Activated CD4-positive, CD25-positive, alpha-beta regulatory T cell treated with anti-CD3 and anti-CD28 coated beads, Interleukin-2, amount 50 U/mL, for 72 hours (primary cell): ENCODE data around the gene MAPK14.
"Not testable (repeated sequence)": the region's sequence is repeated elsewhere in the genome, so short reads cannot be mapped to it uniquely, and the experiment has no call there.

Experiments
- DNase-seq: peaks from one replicate; pipeline ENCODE4 v3.0.0; 2021

The MAPK14 gene

GRCh38 chr6:36027501-36028087, at the start of gene MAPK14:
MAPK14 (plus strand) TSS chr6:36027808; CDS start chr6:36028158, 350 bp downstream.
- peak; percentile 95 for DNase-seq

DNA sequence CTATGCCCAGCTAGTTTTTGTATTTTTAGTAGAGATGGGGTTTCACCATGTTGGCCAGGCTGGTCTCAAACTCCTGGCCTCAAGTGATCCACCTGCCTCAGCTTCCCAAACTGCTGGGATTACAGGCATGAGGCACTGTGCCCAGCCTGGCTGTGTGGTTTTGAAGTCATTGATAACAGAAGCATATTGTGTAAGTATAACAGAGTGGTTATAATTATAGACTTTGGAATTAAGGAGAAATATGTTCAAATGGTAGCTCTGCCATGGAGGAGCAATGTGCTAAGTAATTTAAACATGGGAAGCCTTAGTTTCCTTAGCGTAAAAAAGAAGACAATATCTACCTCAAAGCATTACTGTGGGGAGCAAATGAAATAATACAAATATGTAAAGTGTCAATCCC, 47.5 kb upstream of the MAPK14 start:
- not testable (repeated sequence) for DNase-seq

DNA sequence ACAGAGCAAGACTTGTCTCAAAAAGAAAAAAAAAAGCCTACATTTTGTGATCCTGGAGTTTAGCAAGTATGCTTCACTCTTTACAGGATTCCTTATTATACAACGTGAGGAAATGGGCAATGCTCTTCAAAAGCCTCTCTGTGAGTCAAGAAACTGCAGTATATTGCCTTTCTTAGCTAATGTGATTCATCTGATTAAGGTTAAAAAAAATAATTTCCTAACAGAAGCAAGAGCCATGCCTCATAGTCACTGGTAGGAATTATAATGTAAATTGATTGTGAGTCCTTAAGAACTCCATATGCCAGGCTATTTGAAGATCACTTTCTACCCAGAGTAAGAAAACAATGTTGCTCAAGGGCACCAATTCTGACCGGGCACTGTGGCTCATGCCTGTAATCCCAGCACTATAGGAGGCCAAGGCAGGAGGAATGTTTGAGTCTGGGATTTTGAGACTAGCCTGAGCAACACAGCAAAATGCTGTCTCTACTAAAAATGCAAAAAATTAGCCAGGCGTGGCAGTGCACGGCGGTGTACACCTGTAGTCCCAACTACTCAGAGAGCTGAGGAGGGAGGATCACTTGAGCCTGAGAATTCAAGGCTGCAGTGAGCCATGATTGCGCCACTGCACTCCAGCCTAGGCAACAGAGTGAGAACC, 46.5 kb upstream of the MAPK14 start:
- no peak for DNase-seq

GRCh38 chr6:35984701-35985100, 42.9 kb upstream of the MAPK14 start:
- no peak for DNase-seq

DNA sequence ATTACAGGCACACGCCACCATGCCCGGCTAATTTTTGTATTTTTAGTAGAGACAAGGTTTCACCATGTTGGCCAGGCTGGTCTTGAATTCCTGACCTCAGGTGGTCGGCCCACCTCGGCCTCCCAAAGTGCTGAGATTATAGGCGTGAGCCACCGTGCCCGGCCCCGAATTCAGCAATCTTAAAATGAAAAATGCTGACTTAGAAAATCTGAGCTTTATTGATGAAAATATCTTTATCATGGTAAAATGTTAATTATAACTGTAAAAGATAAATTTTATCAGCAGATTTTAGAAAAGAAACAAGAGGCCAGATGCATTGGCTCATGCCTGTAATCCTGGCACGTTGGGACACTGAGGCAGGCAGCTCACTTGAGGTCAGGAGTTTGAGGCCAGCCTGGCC, 39.6 kb upstream of the MAPK14 start:
- DNase-seq, result not testable (repeated sequence)

- no peak for DNase-seq
Measured at GRCh38 chr6:35993150-35993549, 34.5 kb upstream of the MAPK14 start.

- DNase-seq, result no peak
Measured at GRCh38 chr6:36000451-36000850, 27.2 kb upstream of the MAPK14 start.

DNA sequence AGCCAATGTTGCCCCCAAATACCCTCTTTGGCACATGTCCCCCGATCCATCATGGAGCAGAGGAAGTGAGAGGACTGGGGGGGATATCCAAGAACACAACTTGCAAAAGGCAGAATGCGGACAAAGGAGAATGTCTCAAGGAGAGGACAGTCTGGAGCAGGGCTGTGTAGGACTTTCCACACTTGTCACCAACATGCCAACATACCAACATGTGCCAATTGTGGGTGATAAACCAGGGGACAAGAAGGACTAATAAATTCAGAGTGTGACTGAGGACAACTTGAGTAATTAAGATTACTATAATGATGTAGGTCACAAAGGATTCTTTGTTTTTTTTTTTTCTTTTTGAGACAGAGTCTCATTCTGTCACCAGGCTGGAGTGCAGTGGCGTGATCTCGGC, 11.9 kb upstream of the MAPK14 start:
- no peak for DNase-seq

DNA sequence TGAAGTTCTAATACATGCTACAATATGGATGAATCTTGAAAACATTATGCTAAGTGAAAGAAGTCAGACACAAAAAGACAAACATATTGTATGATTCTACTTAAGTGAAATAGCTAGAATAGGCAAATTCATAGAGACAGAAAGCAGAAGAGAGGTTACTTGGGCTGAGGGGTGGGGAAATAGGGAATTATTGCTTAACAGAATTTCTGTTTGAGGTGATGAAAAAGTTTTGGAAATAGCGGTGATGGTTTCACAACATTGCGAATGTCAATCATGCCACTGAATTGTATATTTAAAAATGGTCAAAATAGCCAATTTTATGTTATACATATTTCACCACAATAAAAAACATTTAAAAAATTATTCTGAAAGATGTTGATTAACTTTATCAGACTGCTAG, 9.3 kb upstream of the MAPK14 start:
- no peak for DNase-seq

DNA sequence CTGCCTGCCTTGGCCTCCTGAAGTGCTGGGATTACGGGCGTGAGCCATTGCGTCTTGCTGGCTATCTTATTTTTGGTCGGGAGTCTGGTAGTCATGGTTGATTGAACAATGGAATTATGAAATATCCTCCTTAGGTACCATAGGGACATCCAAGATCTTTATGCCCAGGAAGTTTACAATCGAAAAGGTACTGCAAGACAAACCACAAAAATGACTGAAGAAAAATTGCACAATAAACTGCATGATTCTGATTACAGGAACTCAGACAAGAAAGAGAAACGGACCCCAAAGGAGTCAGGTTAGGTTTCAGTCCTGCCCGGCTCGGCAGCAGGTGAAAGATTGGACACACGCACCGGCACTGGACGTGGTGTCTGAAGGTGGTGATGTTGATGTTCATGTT, 8.4 kb upstream of the MAPK14 start:
- no peak for DNase-seq

- no peak for DNase-seq
Measured at GRCh38 chr6:36020154-36020553, 7.5 kb upstream of the MAPK14 start.

DNA sequence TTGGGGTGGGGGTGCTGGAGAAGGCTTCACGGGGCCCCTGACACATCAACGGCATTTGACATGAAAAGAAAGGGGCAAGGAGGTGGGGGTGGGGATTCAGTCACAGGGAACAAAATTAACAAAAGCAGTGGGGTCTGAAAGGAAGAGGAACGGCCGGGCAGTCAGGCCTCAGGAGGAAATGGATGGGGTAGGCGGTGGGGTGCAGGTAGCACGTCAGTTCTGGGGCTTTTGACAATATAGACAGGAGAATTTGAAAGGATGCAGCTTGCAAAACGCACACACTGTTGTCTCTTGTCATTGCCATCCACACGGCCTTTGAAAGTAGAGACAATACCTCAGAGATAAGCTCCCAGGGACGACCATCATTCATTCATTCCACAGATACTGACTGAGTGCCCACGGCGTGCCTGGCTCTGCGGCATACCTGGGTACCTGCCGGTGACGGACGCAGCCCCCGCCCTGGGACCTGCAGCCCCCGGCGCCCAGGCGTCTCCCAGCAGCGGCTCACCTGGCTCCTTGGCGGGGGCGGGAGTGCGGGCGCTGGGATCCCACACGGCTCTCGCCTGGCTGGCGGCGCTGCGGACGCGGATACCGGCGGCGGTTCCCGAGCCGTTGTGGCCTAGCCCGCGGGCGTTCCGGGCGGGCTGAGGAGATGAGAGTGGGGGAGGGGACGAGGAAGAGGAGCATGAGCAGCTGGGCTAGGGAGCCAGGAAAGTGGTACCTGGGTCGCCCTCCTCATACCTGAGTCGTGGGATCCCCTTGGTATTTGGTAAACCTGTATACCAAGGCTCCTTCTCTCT, 3.4 kb upstream of the MAPK14 start, which contains the start of gene SLC26A8:
TSS of gene SLC26A8 (minus strand) at position 646 of the 800 bp plus-strand sequence. CDS start 4,934 bp downstream, outside the sequence.
- DNase-seq, result no peak

DNA sequence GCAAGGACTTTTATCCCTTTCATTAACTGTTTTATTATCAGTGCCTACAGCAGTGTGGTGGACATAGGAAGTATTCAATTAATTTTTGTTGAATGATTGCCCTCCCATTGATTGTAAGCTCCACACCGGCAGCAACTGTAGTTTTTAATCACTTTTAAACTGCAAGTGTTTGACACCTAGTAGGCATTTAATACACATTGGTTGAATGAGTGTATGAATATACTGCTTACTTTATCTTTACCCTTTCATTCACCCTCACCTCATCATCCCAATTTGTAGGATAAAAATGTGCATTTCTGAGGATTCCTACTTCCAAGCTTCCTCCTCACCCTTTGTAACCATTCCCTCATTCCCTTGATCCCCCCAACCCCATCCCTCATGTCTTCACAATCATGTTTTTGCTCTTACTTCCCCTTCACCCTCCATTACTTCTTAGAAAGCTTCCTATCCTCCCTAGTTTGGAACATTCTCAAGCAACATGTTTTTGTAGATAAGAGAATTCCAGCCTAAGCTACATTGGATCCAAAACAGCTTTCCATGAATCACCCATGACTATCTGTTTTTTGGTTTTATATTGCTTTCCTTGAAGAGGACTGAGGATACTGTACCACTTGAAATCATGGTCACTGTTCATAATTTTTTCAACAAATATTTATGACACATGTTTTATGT, 2.2 kb upstream of the MAPK14 start:
- no peak for DNase-seq

GRCh38 chr6:36025932-36026327, 1.7 kb upstream of the MAPK14 start:
- DNase-seq, result no peak

DNA sequence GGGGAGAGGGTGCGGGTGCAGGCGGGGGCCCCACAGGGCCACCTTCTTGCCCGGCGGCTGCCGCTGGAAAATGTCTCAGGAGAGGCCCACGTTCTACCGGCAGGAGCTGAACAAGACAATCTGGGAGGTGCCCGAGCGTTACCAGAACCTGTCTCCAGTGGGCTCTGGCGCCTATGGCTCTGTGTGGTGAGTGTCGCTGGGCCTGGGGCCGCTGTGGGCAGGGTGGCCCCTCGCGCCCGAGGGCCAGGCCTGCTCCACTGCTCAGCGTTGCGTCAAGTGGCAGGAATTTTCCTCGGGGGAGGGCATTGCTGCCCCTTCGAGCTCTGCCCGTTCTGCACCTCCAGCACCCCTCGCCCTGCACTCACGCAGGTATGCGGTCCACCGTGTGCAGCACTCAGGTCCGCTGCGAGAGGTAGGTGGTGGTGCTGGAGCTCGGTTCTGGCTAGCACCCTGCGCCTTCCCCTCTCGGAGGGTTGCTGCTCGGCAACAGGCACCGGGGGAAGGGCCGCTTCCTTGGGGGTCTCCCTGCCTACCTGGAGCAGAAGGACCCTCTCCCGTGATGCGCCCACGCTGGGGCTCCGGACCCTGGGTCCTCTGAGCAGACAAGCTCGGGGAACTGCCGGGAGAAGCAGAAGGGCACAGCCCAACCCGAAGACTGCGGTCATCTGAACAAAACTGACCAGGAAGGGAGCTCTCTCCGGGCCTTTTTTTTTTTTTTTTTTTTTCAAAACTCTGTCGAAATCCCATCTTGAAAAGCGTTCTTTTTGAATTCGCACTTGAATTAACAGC, 674 bp downstream of the MAPK14 start:
- DNase-seq, result peak; percentile 47

GRCh38 chr6:36028877-36029324, 1.3 kb downstream of the MAPK14 start:
- peak; percentile 65 for DNase-seq

GRCh38 chr6:36029464-36029863, 1.9 kb downstream of the MAPK14 start:
- DNase-seq, result no peak

- no peak for DNase-seq
Measured at GRCh38 chr6:36032261-36032660, 4.7 kb downstream of the MAPK14 start.

GRCh38 chr6:36033144-36033543, 5.5 kb downstream of the MAPK14 start:
- DNase-seq, result not testable (repeated sequence)

DNA sequence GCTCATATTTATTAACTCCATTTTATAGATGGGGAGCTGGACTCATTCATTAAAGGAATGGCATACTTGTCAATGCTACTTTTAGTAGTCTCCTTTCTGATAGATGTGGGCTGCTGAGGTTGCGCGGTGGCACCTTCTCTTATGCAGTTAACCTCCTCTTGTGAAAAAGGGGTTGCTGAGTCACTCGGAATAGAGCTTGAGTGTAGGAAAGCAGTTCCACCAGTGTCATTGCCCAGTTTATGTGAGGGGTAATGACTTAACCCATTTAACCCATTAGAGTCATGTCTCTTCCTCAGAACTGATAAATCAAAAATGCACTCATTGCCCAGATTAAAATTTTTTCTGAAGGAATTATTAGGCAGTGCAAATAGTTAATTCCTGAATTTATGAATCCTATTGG, 6.3 kb downstream of the MAPK14 start:
- DNase-seq, result no peak

DNA sequence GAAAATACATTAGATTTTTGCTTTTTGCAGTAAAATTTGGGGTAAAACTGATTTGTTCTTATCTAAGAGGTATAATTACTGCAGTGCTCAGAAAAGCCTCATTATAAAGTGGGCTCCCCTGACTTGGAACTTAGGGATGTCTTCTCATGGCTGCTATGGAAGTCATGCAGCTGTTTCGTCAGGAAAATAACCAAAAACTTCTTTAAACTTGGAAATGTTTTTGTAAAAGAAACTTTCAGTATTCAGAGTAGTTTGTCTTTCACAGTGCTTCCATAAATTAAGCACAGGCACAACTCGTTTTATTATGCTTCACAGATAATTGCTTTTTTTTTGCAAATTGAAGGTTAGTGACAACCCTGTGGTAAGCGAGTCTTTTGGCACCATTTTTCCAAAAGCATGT, 6.8 kb downstream of the MAPK14 start:
- no peak for DNase-seq

DNA sequence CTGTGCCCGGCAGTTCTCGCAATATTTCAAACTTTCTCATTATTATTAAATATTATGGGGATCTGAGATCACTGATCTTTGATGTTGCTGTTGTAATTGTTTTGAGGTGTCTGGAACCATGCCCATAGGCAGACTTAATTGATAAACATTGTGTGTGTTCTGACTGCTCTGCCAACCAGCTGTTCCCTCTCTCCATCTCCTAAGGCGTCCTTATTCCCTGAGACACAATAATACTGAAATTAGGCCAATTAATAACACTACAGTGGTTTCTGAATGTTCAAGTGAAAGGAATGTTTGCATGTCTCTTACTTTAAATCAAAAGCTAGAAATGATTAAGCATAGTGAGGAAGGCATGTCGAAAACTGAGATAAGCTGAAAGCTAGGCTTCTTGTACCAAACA, 7.6 kb downstream of the MAPK14 start:
- DNase-seq, result no peak
